Activated CD4-positive, CD25-positive, alpha-beta regulatory T cell treated with anti-CD3 and anti-CD28 coated beads, Interleukin-2, amount 50 U/mL, for 16 hours (primary cell): ENCODE results near the gene TARBP1.
A peak's percentile ranks its signal among the peaks of the same experiment; 100 is the strongest.
"Not testable (repeated sequence)": the region's sequence is repeated elsewhere in the genome, so short reads cannot be mapped to it uniquely, and the experiment has no call there.

Source experiments
- DNase-seq: peaks from one replicate; pipeline ENCODE4 v3.0.0-alpha.2; 2020; ENCODE audit warnings: low read depth, low spot score

TARBP1 gene

DNA sequence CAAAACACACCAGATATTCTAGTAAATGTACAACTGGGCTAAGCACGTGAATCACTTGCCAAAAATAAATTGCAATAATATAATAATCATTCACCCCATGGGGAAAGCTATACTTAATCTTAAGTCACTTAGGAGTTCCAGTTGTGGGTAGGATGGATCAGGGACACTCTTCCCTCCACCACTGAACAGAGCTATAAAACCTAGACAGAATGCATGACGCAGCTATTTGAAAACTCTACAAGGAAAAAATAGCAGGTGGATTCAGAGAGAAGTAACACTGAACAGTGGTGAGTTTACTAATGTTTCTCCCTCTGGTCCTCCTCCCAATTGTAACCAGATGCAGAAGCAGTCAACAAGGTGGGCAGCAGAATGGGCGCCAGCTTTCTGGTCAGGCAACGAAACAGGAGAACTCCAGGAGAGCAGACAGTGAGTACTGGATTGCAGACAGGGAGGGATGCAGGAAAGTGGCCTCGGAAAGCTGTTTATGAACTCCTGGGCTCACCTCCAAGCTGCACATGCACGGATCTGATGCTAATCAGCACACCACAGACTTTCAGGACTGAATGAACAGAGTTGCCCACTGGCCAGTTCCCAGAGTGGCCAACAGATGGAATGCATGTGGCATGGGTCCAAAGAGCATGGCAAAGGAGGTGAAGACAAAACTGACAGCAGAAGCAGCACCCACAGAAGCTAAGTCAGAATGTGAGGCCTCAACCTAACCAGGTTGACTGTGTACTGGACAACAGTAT is 41.4 kb downstream of the TARBP1 start:
- DNase-seq = no peak

DNA sequence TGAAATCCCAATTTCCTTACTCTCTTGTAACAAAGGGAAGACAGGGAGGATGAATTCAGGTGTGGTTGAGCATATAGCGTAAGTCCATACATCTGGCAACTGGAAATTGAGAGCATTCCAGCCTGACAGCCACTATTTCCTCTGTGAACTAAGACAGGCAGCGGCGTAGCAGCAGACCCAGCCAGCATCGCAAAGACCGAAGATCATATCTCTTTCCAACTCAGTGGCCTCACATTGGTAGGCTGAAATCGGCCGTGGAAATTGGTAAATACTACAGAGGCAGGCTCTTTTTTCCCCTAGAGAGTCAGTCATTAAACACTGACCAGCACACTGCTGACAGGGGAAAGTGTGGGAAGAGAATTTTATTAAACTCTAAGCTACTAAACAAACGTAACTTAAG is 43.4 kb downstream of the TARBP1 start:
- DNase-seq = no peak

DNA sequence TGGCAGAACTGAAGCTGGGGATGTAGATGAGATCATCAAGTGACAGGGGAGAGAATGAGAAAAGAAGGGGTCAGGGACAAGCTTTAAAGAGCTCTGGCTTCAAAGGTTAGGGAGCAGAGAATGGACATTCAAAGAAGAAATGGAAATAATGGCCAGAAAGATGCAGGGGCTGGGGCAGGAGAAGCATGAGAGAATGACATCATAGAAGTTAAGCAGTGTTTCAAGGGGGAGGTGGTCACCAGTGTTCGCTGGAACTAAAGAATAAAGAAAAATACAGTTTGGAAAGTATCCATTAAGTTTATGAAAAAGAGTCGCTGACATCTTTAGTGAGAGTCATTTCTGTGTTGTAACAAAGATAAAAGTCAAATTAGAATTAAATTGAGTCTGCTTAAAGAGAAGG is 44.3 kb downstream of the TARBP1 start:
- DNase-seq = no peak

DNA sequence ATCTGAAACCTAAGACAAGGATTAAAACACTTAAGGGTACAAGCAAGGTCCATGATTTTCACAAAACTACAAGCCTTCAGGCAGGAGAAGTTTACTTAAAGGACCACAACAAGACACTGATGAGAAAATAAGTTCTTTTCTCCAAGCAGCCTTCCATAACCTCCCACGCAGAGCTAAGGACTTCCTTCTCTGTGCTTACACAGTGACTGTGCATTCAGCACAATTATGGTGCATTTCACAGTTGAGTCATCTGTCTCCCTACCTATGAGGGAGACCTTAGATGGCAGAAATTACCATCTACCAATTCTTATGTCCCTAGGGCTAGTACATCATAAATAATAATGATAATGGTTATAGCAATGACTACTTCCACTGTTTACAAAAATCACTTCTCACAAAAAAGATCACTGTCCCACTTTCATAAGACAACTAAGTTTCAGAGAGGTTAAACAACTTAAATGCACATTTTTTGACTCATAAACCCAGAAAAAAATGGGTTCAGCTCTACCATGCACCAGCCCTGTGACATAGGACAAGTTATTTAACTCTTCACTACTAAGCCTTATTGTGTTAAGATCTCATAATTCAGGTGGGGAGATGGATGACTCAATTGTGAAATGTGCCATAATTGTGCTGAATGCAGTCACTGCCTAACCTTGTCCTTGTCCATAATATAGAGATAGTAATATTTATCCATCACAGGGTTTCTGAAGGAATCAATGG is 45.3 kb downstream of the TARBP1 start:
- no peak for DNase-seq

DNA sequence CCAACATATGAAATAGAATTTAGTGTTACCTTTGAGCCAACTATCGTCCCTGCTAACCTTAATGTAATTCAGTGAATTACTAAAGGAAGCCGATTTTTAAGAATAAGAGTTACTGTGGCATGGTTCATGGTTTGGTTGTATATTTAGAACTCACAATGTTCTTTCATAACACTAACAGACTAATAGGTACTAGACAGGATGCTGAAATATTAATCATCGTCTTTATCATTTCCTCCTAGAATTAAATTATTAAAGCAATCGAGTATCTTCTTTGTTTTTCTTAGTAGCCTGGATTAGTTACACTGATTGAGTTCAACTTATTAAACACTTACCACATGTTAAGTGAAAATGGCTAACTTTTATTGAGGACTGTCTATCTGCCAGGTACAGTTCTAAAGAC is 47.7 kb downstream of the TARBP1 start:
- DNase-seq = no peak

DNA sequence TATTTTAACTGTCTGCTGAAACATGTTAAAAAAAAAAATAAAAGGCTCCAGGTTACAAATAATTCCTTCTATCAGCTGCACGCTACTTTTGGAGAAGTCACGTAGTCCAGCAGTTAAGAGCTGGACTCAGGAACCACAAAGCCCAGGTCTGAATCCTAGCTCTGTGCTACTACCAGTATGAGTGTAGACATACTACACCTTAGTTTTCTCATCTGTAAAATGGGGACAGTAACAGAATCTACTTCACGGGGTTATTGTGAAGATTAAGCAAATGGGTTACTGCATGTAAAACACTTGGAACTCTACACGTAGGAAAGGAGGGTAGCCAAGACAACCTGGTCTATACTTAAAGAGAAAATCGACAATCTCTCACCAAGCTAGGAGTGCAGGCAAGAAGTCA is 48.3 kb downstream of the TARBP1 start:
- DNase-seq = no peak

DNA sequence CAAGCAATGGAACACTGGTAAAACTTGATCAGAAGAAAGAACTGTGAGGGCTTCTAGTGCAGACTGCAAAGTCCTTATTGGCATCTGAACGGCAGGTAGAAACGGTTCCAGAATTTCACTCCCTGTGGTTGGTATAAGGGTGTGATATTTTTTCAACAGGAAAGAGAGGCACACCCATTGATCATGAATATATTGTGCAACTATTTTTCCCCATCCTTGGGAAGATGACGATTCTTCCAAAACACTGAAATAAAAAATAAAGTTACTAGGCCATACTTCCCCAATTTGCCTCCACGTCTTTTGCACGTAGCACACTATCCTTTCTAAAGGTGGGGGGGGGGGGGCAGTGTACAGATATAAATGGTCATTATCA is 49.6 kb downstream of the TARBP1 start:
- DNase-seq = no peak

DNA sequence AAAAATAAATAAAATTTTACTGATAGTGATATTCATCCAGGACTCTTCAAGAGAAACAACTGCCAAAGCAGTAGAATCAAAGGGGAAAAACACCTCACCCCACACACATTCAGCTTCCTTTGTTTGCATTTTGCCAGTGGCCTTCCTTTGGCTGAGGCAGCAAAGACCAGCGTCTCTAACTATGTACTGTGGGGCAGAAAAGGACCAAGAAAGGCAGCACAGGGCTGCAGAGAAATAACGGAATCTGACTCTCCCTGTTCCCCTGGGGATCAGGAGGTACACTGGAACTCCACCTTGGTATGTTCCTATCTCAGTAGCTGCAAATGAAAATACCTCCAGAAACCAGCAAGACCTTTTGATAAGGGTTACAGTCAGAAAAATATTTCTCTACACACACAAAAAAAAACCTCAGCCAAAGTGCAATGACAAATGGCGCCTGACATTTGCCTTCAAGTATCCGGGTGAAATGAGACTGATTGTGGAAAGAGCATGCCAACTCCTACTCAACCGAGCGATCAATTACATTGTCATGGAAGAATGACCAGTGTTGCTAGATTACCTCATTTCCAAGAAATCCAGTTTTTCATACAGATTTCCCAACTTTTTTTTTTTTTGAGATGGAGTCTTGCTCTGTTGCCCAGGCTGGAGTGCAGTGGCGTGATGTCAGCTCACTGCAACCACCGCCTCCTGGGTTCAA is 50.9 kb downstream of the TARBP1 start:
- no peak for DNase-seq

DNA sequence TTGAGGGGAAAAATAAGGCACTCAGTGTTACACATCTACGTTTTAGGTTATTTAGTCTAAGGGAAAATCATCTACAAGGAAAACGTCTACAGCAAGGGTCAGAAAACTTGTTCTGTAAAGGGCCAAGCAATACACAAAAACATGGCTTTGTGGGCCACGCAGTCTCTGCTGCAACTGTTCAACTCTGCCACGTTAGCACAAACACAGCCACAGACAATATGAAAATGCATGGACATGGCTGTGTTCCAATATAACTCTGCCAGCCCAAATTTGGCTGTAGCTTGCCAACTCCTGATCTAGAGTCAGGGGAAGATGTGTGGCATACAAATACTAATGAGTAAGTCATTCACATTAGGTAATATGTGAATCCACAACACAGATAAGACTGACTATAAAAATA is 65.0 kb downstream of the TARBP1 start:
- DNase-seq = no peak

DNA sequence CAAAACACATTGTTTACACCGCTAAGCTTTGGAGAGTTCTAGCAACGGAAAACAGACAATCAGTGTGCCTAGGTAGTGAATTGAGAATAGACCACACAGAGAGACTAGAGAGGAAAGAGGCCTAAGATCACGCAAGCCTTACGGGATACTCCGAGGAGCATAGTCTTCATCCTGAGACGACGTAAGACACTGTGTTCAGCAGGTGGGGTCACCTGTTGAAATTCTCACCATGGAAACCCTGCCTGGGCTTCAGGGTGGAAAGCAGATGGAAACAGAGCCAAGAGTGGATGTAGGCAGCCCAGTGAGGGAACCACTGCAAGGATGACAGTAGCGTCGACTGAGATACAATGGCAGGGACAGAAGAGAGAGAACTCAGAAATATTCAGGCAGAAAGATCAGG is 65.5 kb downstream of the TARBP1 start:
- no peak for DNase-seq

DNA sequence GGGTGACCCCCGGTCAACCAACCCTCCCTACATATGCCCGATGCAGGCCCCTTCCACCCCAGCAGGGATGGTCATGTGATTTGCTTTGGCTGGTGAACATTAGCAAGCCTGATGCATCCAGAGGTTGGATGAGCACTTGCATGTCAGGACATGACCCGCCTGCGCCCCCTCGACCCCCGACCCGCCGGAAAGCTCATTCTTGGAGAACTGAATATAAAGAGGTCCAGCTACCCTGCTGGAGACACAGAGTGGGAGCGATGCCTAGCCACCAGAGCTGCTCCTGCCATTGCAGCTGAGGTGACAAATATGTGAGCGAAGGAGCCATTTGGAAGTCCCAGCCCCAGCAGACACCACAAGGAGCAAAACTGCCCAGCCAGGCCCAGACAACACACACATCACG is 66.1 kb downstream of the TARBP1 start:
- no peak for DNase-seq

DNA sequence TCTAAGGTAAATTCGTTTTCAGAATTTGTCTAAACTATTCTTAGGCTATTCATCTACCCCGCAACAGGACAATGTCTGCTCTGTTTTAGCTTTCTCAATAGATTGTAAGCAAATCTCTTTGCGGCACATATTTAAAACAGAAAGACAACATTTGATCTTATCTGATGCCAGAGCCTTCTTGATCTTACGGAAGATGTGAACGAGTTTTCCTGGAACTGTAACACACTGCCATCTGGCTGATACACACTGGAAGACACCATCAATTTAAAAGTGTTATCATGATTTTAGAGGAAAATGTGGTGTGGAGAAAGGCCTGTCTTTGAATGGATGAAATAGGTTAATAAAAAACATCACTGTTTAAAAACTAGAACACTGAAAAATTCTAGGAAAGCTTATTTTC is 69.7 kb downstream of the TARBP1 start:
- DNase-seq = no peak

DNA sequence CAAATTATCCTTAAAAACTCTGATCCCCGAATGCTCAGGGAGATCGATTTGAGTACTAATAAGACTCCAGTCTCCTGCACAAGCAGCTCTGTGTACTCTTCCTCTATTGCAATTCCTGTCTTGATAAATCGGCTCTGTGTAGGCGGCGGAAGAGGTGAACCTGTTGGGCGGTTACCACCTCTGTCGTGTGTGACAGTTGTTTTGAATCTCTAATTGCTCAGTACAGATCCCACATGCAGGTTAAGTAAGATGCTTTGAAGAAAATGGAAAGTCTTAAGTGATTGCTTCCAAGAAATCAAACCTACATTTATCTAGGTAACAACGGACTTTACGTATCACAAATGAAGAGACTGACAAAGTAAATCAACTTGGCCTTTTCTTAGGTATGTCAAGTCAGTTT is 70.2 kb downstream of the TARBP1 start:
- DNase-seq = peak; percentile 47

DNA sequence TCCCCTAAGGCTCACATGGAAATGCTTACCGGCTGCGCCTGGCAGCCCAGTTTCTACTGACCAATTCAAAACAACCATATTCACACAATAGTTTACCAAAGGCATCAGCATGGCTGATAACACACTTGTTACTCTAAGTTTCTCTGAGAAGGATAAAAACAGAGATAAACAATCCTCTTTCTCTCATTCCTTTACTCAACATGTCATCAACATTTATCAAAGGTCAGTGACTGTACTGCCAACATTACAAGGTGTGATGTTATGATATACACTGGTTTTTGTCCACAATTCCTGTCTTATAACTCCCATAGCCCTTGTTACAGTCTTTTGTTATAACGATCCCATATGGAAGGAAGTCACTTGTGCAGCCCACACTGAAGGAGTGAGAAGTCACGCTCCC is 72.1 kb downstream of the TARBP1 start:
- no peak for DNase-seq

DNA sequence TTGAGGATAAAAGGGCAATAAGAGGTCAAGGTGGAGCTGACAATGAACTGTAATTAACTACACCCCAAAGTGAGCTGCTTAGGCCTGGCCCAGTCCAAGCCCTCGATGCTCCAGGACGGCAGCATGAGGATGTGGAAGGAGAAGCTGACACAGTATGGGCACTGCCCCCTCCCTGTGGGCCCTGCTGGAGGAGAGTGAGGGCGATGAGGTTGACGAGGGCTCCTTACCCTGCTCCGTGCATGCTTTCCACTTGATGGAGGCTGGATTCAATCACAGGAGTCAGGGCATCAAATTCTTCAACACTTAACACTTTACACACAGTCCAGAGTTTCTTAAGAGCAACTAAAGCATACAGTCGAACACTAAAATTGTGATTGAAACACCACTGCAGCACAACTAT is 73.3 kb downstream of the TARBP1 start:
- no peak for DNase-seq

DNA sequence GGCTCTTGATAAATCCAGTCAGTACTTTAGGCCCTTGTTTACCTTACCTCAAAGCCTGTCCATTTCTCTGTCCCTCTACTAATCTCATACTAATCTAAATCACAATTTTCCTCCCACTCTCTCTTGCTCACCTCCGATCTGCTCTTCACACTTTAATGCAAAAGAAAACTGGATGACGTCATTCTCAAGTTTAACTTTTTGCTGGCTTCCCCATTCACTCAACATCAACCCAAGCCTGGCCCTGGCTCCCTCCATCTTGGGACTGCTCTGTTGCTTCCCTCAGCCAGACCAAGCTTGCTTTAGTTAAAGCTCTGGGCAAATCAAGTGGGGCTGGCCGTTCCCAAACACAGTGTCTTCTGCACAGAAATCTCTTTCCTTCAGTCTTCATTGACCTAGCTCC is 76.0 kb downstream of the TARBP1 start:
- no peak for DNase-seq

DNA sequence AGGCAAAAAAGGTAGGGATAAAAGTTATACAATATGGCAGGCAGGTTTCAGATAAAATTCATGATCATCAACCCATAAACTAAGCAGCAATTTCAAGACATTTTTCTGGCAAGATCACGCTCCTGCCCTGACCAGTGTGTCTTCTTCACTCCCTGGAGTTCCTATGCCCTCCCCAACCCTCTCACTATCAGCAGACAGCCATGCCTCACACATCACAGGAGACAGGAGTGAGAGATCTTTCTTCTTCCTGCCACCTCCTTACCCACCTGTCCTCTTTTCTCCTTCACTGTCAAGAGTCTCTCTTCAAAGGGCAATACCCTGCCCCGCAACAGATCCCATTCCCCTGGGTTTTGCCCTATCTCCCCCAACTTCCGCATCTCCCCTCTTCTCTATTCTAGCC is 77.3 kb downstream of the TARBP1 start:
- DNase-seq = no peak

DNA sequence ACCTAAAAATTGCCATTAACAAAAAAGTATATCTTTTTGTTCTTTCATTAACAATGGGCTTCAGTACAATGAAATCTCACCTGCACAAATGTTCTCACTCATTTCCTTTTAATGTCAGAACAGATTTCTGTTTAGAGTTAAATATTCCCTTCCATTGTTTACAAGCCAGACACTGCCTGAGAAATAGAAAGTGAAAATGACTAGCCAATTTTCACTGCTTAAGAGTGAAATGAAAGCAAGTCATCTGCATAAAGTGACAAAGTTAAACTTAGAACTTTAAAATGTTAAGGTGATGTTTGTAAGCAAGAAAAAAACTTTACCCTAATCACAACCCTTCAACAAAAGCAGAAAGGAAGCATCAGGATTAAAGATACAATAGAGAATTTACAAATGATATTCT is 78.2 kb downstream of the TARBP1 start:
- no peak for DNase-seq

DNA sequence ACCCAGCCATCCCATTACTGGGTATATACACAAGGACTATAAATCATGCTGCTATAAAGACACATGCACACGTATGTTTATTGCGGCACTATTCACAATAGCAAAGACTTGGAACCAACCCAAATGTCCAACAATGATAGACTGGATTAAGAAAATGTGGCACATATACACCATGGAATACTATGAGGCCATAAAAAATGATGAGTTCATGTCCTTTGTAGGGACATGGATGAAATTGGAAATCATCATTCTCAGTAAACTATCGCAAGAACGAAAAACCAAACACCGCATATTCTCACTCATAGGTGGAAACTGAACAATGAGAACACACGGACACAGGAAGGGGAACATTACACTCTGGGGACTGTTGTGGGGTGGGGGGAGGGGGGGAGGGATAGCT is 79.5 kb downstream of the TARBP1 start:
- DNase-seq = not testable (repeated sequence)

DNA sequence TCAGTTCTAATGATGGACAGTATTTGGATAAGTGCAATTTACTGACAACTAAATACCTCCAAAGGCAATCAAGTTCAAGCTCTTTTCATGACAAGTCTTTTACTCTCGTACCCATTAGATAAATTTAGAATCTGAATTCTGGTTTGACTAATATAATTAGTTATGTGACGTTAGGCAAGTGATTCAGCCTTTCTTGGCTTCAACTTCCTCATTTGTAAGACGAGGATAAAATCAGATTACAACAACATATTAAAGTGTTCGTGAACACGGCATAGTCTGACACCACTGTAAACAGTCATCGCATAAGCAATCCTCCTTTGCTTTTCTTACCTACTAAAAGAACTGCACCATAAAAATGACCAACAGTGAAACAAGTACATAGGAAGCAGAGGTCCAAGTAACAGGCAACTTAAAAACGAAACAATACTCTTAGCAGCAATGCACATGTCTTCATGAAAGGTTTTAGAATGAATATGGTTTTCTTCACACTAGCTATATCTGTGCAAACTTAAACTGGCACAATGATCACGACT is 80.1 kb downstream of the TARBP1 start:
- no peak for DNase-seq

DNA sequence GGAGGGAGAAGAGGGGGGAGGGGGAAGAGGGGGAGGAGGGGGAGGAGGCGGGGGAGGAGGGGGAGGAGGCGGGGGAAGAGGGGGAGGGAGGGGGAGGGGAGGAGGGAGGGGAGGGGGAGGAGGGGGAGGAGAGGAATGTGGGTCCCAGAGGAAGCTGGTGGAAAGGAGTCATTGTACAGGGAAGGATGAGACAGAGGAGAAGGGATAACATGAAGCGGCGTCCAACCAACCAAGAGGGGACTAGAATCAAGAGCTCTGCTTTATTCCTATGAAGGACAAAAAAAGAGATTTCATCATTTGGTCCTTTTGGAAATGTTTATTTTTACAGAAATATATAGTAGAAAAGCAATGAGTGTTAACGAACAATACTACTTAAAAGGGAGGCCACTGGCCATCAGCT is 81.2 kb downstream of the TARBP1 start:
- no peak for DNase-seq

DNA sequence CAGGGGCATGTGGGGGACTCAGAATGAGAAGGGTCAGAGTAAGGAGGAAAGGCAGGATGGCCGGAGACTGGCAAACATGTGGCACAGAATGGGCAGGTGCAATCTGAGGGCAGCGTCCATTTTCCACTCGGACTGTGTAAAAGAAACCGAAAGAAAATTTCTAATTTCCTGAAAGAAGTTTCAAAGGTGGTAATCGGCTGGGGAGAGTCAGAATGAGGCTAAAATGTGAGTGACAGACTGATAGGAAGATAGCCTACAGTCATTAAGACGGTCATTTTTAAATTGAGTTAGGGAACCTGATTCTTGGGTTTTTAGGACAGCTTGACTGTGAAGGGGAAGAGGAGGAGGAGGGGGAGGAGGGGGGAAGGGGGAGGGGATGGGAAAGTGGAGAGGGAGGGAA is 82.1 kb downstream of the TARBP1 start:
- no peak for DNase-seq

DNA sequence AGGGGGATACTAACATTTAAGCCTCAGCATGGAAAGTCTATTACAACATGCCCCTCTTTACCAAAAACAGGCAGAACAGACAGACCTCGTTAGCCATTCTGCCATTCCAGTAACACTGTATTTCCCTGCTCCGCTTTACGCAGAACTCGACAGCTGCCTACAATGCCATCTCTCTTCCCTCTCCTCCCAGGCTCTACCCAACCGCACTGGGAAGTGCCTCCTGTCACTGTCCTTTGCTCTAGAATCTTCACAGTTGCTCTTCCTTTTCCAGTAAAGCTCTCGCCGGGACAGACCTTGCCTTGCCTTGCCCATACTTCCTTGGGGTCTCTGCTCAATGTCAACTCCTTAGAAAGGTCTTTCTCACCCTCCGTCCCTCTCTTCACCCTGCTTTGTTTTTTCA is 82.9 kb downstream of the TARBP1 start:
- DNase-seq = no peak
